ENCODE data around the gene ZNF787. TPM values are rescaled to one million over a fixed set of nuclear protein-coding genes. Genes with fewer than 3 reads are reported as not detected.

The ZNF787 gene
- total and polyA plus RNA-seq, 2 of the 13 experiments (the other 11 are each of a cell fraction or from before 2014, with no cell fraction given) = 15.1 to 42.8 TPM

- TF ChIP-seq ZNF800 (CRISPR knock-in tag; IDR thresholded peaks at IDR 0.05) (no peak), KDM6A (CRISPR knock-in tag; IDR thresholded peaks at IDR 0.05; ENCODE audit: low read depth) (no peak), FLYWCH1 (CRISPR knock-in tag; IDR thresholded peaks at IDR 0.05) (no peak), MAX (IDR thresholded peaks at IDR 0.05) (peak; percentile 51; the same call in 1 of the 2 replicates), HNRNPUL1 (IDR thresholded peaks at IDR 0.05; ENCODE audit: low read depth, low read length) (no peak), ZNF639 (CRISPR knock-in tag; conservative IDR thresholded peaks at IDR 0.05) (peak; percentile 80), ZNF557 (CRISPR knock-in tag; IDR thresholded peaks at IDR 0.05) (no peak), ARID2 (CRISPR knock-in tag; IDR thresholded peaks at IDR 0.05; ENCODE audit: borderline replicate concordance) (no peak), ZNF552 (CRISPR knock-in tag; IDR thresholded peaks at IDR 0.05; ENCODE audit: borderline replicate concordance) (no peak), SIN3A (IDR thresholded peaks at IDR 0.05; ENCODE audit: borderline replicate concordance, low read depth, low read length) (peak; percentile 36; the same call in 1 of the 2 replicates), MBD4 (IDR thresholded peaks at IDR 0.05; ENCODE audit: borderline replicate concordance, low read length) (no peak), ZNF550 (CRISPR knock-in tag; IDR thresholded peaks at IDR 0.05; ENCODE audit: borderline replicate concordance) (no peak), ZFYVE20 (CRISPR knock-in tag; IDR thresholded peaks at IDR 0.05; ENCODE audit: borderline replicate concordance, low read depth) (no peak), MIXL1 (CRISPR knock-in tag; IDR thresholded peaks at IDR 0.05) (no peak; the same call in 1 of the 2 replicates), ELF1 (CRISPR knock-in tag; IDR thresholded peaks at IDR 0.05) (peak; percentile 84), SNRNP70 (IDR thresholded peaks at IDR 0.05; ENCODE audit: low read depth, low read length) (no peak), KDM2A (CRISPR knock-in tag; IDR thresholded peaks at IDR 0.05; ENCODE audit: borderline replicate concordance, low read depth) (peak; percentile 47; the same call in 1 of the 2 replicates), ISX (CRISPR knock-in tag; conservative IDR thresholded peaks at IDR 0.05) (no peak)
- TF ChIP-seq, protein P1, sequence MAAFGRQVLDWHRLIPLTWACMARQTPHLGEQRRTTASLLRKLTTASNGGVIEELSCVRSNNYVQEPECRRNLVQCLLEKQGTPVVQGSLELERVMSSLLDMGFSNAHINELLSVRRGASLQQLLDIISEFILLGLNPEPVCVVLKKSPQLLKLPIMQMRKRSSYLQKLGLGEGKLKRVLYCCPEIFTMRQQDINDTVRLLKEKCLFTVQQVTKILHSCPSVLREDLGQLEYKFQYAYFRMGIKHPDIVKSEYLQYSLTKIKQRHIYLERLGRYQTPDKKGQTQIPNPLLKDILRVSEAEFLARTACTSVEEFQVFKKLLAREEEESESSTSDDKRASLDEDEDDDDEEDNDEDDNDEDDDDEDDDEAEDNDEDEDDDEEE (CRISPR knock-in tag; IDR thresholded peaks at IDR 0.05) = no peak
These were observed 19.7 kb upstream of the ZNF787 start, which contains the start of gene ZNF444 (continued) for GRCh38 chr19:56140583-56141416.

Measured in HepG2 (cell line).